Naive thymus-derived CD8-positive, alpha-beta T cell (primary cell): ENCODE data around the gene CLTB. TPM values are rescaled to one million over a fixed set of nuclear protein-coding genes. Genes with fewer than 3 reads are reported as not detected.

ENCODE experiments used
- ATAC-seq, 2 donors: fragments of 150-1000 bp; cut with Tn5 transposase in 1 of 2; sonication (Bioruptor Pico), chemical (Tn5 transposase) in 1 of 2; 1 replicate in 1 of 2; 2 replicates in 1 of 2; pipeline ENCODE4 v1.10.0; 2021; ENCODE audit warnings: mild to moderate bottlenecking in 2 of 2, moderate library complexity in 2 of 2
- POLR2A ChIA-PET: fragments of 350-600 bp; sonication (Branson Sonifier 250); formaldehyde crosslinking; loops from one replicate; lab custom pipeline; 2021; ENCODE audit warnings: antibody characterized with exemption; lab: Charles Lee
- DNase-seq, 10 donors: peaks; one replicate each; pipeline versions ENCODE4 v3.0.0 to v3.0.0-alpha.2; 2020 to 2022
- H3K27ac Mint-ChIP-seq, 10 donors: one replicate each; pipeline ENCODE4 v1.8.0; 2020 to 2022; ENCODE audit warnings: mild to moderate bottlenecking in 10 of 10, mixed read lengths in 10 of 10, moderate library complexity in 4 of 10, inconsistent platforms in 1 of 10
- H3K27me3 Mint-ChIP-seq, 5 donors: one replicate each; pipeline ENCODE4 v1.8.0; 2021 to 2022; ENCODE audit warnings: mixed read lengths in 5 of 5
- H3K36me3 Mint-ChIP-seq, 3 donors: one replicate each; pipeline ENCODE4 v1.8.0; 2020 to 2022; ENCODE audit warnings: mixed read lengths in 3 of 3, mild to moderate bottlenecking in 2 of 3, inconsistent platforms in 1 of 3
- H3K4me1 Mint-ChIP-seq, 4 donors: one replicate each; pipeline ENCODE4 v1.8.0; 2021 to 2022; ENCODE audit warnings: mixed read lengths in 4 of 4
- H3K4me3 Mint-ChIP-seq, 10 donors: one replicate each; pipeline ENCODE4 v1.8.0; 2020 to 2022; ENCODE audit warnings: mild to moderate bottlenecking in 10 of 10, mixed read lengths in 10 of 10, moderate library complexity in 6 of 10, inconsistent platforms in 1 of 10
- H3K9me3 Mint-ChIP-seq, 9 donors: one replicate each; pipeline ENCODE4 v1.8.0; 2020 to 2022; ENCODE audit warnings: mixed read lengths in 9 of 9, mild to moderate bottlenecking in 3 of 9, inconsistent platforms in 1 of 9, moderate library complexity in 1 of 9
- polyA plus RNA-seq, 3 donors: library from polyadenylated mRNA; unstranded; fragments of 300-500 nt; fragmentation: Illumina TruSeq; gene quantifications; one replicate each; pipeline ENCODE4 v1.2.3, GENCODE V29; 2021
- total RNA-seq, 8 experiments: library from RNA in 2 of 8; stranded (reverse) in 2 of 8; gene quantifications; one replicate each; pipeline ENCODE4 v1.2.3 and lab custom pipeline; 2021 to 2026

CLTB gene
- total and polyA plus RNA-seq, 5 experiments from 2014 or later: 34.4 to 82.7 (median 69.2) TPM

DNA sequence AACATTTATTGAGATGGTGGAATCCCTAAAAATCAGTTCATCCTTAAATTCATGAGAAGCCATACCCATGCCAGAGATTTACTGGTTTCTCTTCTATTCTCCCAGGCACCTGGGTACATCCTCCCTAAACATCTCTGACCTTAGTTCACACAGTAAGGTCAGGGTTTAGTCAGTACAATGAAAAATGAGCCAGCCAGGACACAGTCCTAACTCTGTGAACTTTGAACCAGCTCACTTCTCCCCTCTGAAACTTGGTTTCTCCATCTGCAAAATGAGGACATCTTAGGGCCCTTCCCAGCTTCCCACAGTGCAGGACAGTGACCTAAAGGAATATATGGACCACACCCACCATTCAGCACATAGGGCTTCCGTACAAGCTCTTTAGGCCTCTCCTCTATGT lies 29.8 kb downstream of the CLTB start:
- DNase-seq (no peak), ATAC-seq (no peak)
- no peaks in the 10 kb centered on the region for H3K27me3 Mint-ChIP-seq
- no peaks in the 10 kb centered on the region for H3K9me3 Mint-ChIP-seq
- peak overlapping the region in 6 of 10 donors; percentile 31 to 98 (median 54) for H3K27ac Mint-ChIP-seq
- peaks cover 0 to 56% (median 7%) of the 10 kb centered on the region in 3 donors for H3K36me3 Mint-ChIP-seq
- peaks cover 17 to 42% (median 37%) of the 10 kb centered on the region in 4 donors for H3K4me1 Mint-ChIP-seq
- POLR2A ChIA-PET: interaction anchor here (3.8 kb wide), 1 partner anchor 25 kb away, joined by 58 read pairs; the partner anchor contains the start of gene KIAA1191
- peak overlapping the region in 9 of 10 donors; percentile 39 to 100 (median 63) for H3K4me3 Mint-ChIP-seq

DNA sequence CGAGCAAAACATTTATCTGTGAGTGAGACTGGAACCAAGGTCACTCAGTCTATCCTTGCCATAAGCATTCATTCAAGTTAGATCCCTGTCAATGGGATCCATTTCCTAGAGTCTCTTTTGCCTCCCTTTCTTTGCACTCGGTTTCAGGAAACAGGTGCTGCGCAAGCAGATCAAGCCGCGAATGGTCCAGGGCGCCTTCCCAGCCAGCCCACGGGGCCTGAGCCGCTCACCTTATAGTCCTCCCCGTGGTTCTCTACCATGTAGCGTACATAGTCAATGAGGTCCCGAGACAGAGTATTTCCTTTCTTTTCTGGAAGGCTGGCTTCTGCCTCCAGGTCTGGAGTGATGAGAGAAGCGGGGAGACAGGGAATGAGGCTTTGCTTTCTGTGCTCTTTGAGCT lies 31.3 kb downstream of the CLTB start:
- H3K4me1 Mint-ChIP-seq: peaks cover 17 to 41% (median 34%) of the 10 kb centered on the region in 4 donors
- H3K4me3 Mint-ChIP-seq: no peak overlapping the region
- H3K27me3 Mint-ChIP-seq: no peaks in the 10 kb centered on the region
- ATAC-seq: no peak
- peaks cover 0 to 59% (median 13%) of the 10 kb centered on the region in 3 donors for H3K36me3 Mint-ChIP-seq
- H3K9me3 Mint-ChIP-seq: no peaks in the 10 kb centered on the region
- H3K27ac Mint-ChIP-seq: peak overlapping the region in 1 of 10 donors; percentile 47
- DNase-seq: no peak
- POLR2A ChIA-PET: interaction anchor here (1.8 kb wide), 1 partner anchor 24 kb away, joined by 7 read pairs; the partner anchor contains the start of gene KIAA1191

DNA sequence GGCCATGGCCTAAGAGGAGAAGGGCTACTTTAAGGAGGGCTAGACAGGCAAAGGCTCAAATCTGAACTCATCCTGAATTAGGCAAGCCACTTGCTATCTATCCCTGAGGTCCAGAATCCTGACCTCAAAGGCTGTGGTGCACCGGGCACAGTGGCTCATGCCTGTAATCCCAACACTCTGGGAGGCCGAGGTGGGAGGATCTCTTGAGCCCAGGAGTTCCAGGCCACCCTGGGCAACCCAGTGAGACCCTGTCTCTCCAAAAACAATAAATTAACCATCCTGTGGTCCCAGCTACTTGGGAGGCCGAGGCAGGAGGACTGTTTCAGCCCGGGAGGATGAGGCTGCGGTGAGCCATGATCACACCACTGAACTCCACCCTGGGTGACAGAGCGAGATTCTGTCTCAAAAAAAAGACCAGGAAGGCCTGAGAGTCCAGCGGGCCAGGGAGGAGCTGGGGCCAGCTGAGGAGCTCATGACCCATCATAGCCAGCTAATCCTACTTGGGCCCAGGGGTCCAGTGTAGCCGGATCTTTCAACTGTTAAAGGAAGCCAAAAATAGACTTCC lies 31.9 kb downstream of the CLTB start:
- DNase-seq: no peak
- Mint-ChIP-seq H3K4me1 (peaks cover 17 to 41% (median 32%) of the 10 kb centered on the region in 4 donors), H3K27ac (peak overlapping the region in 1 of 10 donors; percentile 34), H3K27me3 (no peaks in the 10 kb centered on the region), H3K36me3 (peaks cover 0 to 62% (median 17%) of the 10 kb centered on the region in 3 donors), H3K9me3 (no peaks in the 10 kb centered on the region), H3K4me3 (no peak overlapping the region)
- ATAC-seq: no peak
- POLR2A ChIA-PET: interaction anchor here (1.8 kb wide), 1 partner anchor 23 kb away, joined by 7 read pairs; the partner anchor contains the start of gene KIAA1191

DNA sequence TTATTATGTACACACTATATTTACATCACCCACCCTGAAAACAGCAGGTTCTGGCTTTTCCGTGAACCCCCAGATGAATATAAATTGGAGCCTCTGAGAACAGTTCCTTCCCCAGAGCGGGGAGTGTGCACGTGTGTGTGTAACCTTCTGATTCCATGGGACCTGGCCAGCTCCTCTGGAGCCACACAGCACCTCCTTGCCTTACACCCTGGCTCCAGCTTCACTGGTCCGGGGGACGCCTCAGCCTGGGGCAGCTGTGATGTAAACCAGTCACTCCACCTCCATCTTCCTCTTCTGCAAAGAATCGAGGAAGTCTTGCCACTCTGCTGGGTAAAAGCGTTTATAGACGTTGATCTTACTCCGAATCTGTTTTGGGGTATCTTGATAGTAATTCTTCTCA lies 32.4 kb downstream of the CLTB start:
- POLR2A ChIA-PET: no interaction called here
- Mint-ChIP-seq H3K9me3 (no peaks in the 10 kb centered on the region), H3K36me3 (peaks cover 0 to 64% (median 17%) of the 10 kb centered on the region in 3 donors), H3K27ac (peak overlapping the region in 1 of 10 donors; percentile 34), H3K4me3 (no peak overlapping the region), H3K27me3 (no peaks in the 10 kb centered on the region), H3K4me1 (peaks cover 17 to 36% (median 29%) of the 10 kb centered on the region in 4 donors)
- DNase-seq (no peak), ATAC-seq (no peak)

DNA sequence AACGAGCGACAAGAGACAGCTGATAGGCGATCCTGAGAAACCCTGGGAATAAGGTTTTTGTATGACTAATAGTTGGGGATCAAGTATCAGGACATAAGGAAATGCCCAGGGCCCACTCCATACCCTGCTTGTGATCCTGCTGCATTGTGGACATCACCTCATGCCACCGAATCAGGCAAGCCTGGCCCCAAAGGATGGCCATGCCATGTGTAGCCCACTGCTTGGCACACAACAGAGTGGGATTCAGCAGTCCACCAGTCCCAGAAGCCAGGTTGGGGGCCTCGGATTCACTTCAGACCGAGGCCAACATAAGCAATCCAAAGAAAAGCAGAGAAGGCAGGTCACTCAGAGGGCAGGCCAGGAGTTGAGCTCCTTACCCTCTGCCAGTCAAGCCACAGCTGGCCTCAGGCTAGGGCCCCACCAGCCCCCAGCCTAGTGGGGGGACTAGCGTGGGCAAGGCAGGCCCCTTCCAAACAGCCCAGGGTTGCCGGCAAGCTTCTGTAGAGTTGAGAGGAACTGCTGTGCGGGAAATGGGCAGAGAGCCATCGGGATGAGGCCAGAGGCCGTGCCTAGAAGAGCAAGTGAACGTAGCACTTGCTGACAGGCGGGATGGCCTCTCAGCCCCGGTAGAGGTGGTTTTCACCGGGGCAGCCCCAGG lies 33.0 kb downstream of the CLTB start:
- Mint-ChIP-seq H3K9me3 (no peaks in the 10 kb centered on the region), H3K4me3 (no peak overlapping the region), H3K36me3 (peaks cover 0 to 66% (median 17%) of the 10 kb centered on the region in 3 donors), H3K4me1 (peaks cover 17 to 35% (median 29%) of the 10 kb centered on the region in 4 donors), H3K27me3 (no peaks in the 10 kb centered on the region), H3K27ac (no peak overlapping the region)
- POLR2A ChIA-PET: no interaction called here
- ATAC-seq (no peak), DNase-seq (no peak)

DNA sequence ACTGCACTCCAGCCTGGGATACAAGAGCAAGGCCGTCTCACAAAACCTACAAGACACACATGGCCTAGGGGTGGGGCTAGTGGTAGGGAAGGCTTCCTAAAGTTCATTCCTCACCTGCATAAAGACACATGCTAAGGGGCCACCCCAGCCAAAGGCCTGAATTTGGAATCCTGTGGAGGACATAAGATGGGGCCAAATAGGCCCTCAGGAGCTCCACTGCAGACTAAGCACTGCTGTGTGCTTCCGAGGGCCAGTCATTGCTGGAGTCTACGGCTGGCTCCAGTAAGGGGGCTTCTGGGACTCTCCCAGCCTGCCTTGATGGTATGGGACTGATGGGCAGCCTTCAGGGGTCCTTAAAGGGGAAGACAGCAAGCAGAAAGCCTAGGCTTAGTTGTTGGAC lies 33.6 kb downstream of the CLTB start:
- H3K36me3 Mint-ChIP-seq: peaks cover 0 to 66% (median 17%) of the 10 kb centered on the region in 3 donors
- peaks cover 14 to 30% (median 24%) of the 10 kb centered on the region in 4 donors for H3K4me1 Mint-ChIP-seq
- DNase-seq (no peak), ATAC-seq (no peak)
- no peak overlapping the region for H3K27ac Mint-ChIP-seq
- no peaks in the 10 kb centered on the region for H3K27me3 Mint-ChIP-seq
- H3K9me3 Mint-ChIP-seq: no peaks in the 10 kb centered on the region
- no peak overlapping the region for H3K4me3 Mint-ChIP-seq
- POLR2A ChIA-PET: interaction anchor here (0.5 kb wide), 1 partner anchor 16 kb away, joined by 4 read pairs; no protein-coding TSS in a partner anchor

DNA sequence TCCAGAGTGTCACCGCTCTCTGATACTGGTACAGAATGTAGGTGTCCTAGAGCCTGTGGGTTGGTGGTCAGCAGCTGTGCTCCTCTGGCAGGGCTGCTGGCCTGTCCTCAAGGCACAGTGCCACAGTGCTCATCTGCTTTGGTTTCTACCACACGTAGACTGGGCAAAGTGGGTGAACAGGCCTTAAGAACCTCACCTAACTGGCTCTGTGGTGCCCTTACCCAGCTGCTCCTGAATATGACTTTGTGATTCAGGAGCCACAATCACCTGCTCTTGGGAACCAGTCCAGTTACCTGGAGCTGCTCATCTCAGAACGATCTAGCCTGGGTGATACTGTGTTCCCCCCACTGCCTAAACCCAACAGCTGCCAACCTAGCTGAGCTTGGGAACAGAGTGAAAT lies 34.4 kb downstream of the CLTB start:
- POLR2A ChIA-PET: no interaction called here
- H3K27ac Mint-ChIP-seq: peak overlapping the region in 1 of 10 donors; percentile 19

DNA sequence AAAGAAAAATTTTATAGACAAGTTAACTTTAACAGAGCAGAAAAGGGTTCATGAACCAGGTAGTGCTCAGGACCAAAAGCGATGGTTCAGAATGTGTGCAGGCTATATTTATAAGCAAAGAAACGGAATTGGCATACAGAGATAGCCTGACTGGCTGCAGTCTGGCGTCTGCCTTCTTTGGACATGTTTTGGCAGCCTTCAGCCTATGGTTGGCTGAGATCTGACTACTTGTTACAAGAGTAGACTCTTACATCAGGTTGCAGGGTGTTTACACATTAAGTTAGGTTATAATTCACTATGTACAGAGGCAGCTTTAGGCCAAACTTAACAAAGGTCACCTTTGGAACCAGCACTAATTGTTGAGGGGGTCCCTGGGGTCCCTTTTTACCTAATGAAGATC lies 34.9 kb downstream of the CLTB start:
- POLR2A ChIA-PET: interaction anchor here (0.9 kb wide), 1 partner anchor 20 kb away, joined by 3 read pairs; the partner anchor contains the start of gene KIAA1191
- H3K36me3 Mint-ChIP-seq: peaks cover 0 to 59% (median 17%) of the 10 kb centered on the region in 3 donors
- ATAC-seq: no peak
- H3K4me3 Mint-ChIP-seq: no peak overlapping the region
- H3K4me1 Mint-ChIP-seq: peaks cover 5 to 17% (median 11%) of the 10 kb centered on the region in 4 donors
- H3K9me3 Mint-ChIP-seq: no peaks in the 10 kb centered on the region
- no peak for DNase-seq
- no peaks in the 10 kb centered on the region for H3K27me3 Mint-ChIP-seq
- H3K27ac Mint-ChIP-seq: peak overlapping the region in 1 of 10 donors; percentile 15

More for the DNA sequence above, 34.4 kb downstream of the CLTB start:
- H3K4me1 Mint-ChIP-seq: peaks cover 9 to 23% (median 17%) of the 10 kb centered on the region in 4 donors
- no peaks in the 10 kb centered on the region for H3K9me3 Mint-ChIP-seq
- DNase-seq (no peak), ATAC-seq (no peak)
- H3K4me3 Mint-ChIP-seq: no peak overlapping the region
- no peaks in the 10 kb centered on the region for H3K27me3 Mint-ChIP-seq
- H3K36me3 Mint-ChIP-seq: peaks cover 0 to 64% (median 17%) of the 10 kb centered on the region in 3 donors

DNA sequence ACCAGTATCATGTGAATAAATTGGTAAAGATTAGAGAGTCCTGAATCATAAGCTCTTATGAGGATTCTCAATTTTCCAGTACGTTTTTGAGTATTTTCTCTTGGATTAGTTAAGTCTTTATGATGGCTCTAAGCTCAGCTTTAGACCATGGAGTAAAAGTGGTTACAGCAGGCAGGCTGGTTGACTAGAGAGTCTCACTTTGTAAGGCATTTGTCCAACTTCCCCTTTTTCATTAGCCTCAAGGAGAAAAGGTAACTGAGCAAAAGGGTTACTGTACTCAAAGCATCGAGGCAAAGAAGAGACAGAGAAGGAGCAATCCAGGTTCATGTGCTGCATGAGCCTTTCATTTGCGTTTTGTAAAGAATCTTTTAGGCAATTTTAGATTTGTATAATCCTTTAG lies 36.5 kb downstream of the CLTB start:
- DNase-seq (no peak), ATAC-seq (no peak)
- Mint-ChIP-seq H3K27me3 (no peaks in the 10 kb centered on the region), H3K9me3 (no peaks in the 10 kb centered on the region), H3K36me3 (peaks cover 0 to 49% (median 14%) of the 10 kb centered on the region in 3 donors), H3K27ac (peak overlapping the region in 1 of 10 donors; percentile 4), H3K4me1 (peaks cover 0 to 6% (median 0%) of the 10 kb centered on the region in 4 donors), H3K4me3 (no peak overlapping the region)
- POLR2A ChIA-PET: interaction anchor here (1.2 kb wide), 1 partner anchor 9 kb away, joined by 4 read pairs; the partner anchor contains the start of genes HIGD2A and NOP16

DNA sequence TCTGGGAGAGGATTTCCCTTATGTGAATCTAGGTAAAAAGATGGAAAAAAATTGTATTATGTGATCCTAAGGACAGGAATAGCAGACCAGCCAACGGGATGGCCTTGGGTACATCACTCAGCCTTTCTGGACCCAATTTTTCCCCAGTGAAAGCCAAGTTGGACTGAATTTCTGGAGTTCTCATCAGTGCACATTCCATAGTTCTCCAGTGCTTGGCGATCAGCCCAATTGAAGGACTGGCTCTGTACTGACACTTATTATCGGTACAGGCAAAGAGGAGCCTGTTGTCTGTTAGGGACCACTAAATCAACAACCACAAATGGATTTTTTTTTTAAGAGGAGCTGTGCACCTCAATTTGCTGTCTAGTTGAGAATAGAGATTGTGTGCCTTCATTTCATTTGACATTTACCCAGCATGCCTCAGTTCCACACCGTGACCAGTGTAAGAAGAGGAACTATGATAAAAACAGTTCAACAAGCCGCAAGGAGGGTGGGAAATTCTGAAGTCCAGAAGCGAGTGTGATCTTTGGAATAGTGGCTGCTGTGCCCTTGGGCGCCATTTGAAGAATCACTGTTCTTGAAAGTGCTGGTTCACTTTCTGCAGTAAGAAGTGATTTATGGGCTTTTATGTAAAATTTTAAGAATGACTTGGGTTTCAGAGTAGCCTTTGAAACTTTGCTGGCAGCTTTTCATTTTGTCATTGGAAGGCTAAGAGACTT lies 43.1 kb downstream of the CLTB start:
- POLR2A ChIA-PET: no interaction called here
- peaks cover 0 to 5% (median 0%) of the 10 kb centered on the region in 4 donors for H3K4me1 Mint-ChIP-seq
- peak overlapping the region in 2 of 10 donors; percentile 19 to 24 for H3K27ac Mint-ChIP-seq
- peaks cover 0 to 28% (median 2%) of the 10 kb centered on the region in 3 donors for H3K36me3 Mint-ChIP-seq
- ATAC-seq (no peak), DNase-seq (no peak)
- no peaks in the 10 kb centered on the region for H3K9me3 Mint-ChIP-seq
- no peak overlapping the region for H3K4me3 Mint-ChIP-seq
- H3K27me3 Mint-ChIP-seq: no peaks in the 10 kb centered on the region

DNA sequence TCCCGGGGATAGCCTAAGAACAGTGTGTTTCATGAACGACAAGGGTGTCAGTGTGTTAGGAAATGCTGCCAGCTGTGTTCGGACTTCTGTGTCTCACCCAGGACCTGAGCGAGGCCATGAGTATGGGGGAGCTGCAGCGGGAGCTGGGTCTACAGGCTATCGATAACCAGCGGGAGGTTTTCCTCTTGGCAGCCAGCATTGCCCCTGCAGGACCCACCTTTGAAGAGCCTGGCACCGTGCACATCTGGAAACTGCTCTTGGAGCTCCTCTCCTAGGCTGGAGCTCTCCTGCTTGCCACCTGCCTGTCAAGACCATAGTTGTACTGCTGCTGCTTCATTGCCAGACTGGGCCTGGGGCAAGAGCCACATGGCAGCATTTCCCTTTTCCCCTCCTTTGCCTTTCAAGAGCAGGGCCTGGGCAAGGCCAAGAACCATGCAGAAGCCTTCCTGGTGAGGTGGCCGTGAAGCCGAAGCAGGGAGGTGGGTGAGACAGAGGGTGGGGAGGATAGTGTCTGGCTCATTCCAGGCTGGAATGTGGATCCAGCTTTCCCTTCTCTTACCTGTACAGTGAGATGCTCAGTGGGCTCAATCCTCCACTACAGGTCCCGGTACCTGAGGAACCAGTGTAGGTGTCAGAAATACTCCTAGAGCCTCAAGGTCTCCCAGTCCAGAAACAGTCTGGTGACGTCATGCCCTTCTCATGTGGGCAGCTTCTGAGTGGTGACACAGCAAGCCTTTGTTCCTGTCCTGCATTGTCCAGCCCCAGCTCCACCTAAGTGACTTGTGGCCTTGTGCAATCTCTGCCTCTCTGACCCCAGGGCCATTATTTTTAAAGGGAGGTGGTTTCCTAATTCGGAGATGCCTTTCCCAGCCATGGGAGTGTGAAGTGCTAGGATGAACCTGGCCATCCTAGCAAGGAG lies 44.5 kb downstream of the CLTB start:
- Mint-ChIP-seq H3K4me3 (no peak overlapping the region), H3K9me3 (no peaks in the 10 kb centered on the region), H3K27ac (peak overlapping the region in 2 of 10 donors; percentile 25 to 31), H3K36me3 (peaks cover 0 to 36% (median 2%) of the 10 kb centered on the region in 3 donors), H3K27me3 (no peaks in the 10 kb centered on the region), H3K4me1 (peaks cover 7 to 10% (median 8%) of the 10 kb centered on the region in 4 donors)
- DNase-seq: no peak
- no peak for ATAC-seq
- POLR2A ChIA-PET: interaction anchor here (0.9 kb wide), 1 partner anchor 11 kb away, joined by 4 read pairs; no protein-coding TSS in a partner anchor
